ENCODE data around the gene CHCHD6. TPM values are rescaled to one million over a fixed set of nuclear protein-coding genes. Genes with fewer than 3 reads are reported as not detected.

CHCHD6 gene
- total RNA-seq, 1 donor from 2014 or later, result 38.2 TPM

GRCh38 chr3:126768903-126769302, 64.9 kb downstream of the CHCHD6 start:
- no peak for DNase-seq (ENCODE audit: low read depth)
- no peak for TF ChIP-seq CTCF (conservative IDR thresholded peaks at IDR 0.05; ENCODE audit: low read depth, low read length)

GRCh38 chr3:126770096-126770495, 66.1 kb downstream of the CHCHD6 start:
- TF ChIP-seq CTCF (conservative IDR thresholded peaks at IDR 0.05; ENCODE audit: low read depth, low read length), result no peak
- no peak for DNase-seq (ENCODE audit: low read depth)
- no peak overlapping the region for H3K4me3 ChIP-seq (ENCODE audit: low read depth, low read length)

More at GRCh38 chr3:126768903-126769302, 64.9 kb downstream of the CHCHD6 start:
- no peak overlapping the region for H3K4me3 ChIP-seq (ENCODE audit: low read depth, low read length)

GRCh38 chr3:126773167-126773566, 69.1 kb downstream of the CHCHD6 start:
- TF ChIP-seq CTCF (conservative IDR thresholded peaks at IDR 0.05; ENCODE audit: low read depth, low read length), result no peak
- DNase-seq (ENCODE audit: low read depth), result no peak
- no peak overlapping the region for H3K4me3 ChIP-seq (ENCODE audit: low read depth, low read length)

- DNase-seq (ENCODE audit: low read depth), result no peak
- TF ChIP-seq CTCF (conservative IDR thresholded peaks at IDR 0.05; ENCODE audit: low read depth, low read length), result no peak
- no peak overlapping the region for H3K4me3 ChIP-seq (ENCODE audit: low read depth, low read length)
Measured at GRCh38 chr3:126773783-126774182, 69.7 kb downstream of the CHCHD6 start.

GRCh38 chr3:126777366-126777765, 73.3 kb downstream of the CHCHD6 start:
- TF ChIP-seq CTCF (conservative IDR thresholded peaks at IDR 0.05; ENCODE audit: low read depth, low read length), result no peak
- no peak overlapping the region for H3K4me3 ChIP-seq (ENCODE audit: low read depth, low read length)
- no peak for DNase-seq (ENCODE audit: low read depth)

- no peak overlapping the region for H3K4me3 ChIP-seq (ENCODE audit: low read depth, low read length)
- DNase-seq (ENCODE audit: low read depth), result no peak
- no peak for TF ChIP-seq CTCF (conservative IDR thresholded peaks at IDR 0.05; ENCODE audit: low read depth, low read length)
Measured at GRCh38 chr3:126780666-126781065, 76.6 kb downstream of the CHCHD6 start.

GRCh38 chr3:126781406-126781805, 77.4 kb downstream of the CHCHD6 start:
- DNase-seq (ENCODE audit: low read depth), result no peak
- no peak for TF ChIP-seq CTCF (conservative IDR thresholded peaks at IDR 0.05; ENCODE audit: low read depth, low read length)
- H3K4me3 ChIP-seq (ENCODE audit: low read depth, low read length), result no peak overlapping the region
